Brain microvascular endothelial cell (primary cell): ENCODE results near the gene HS6ST3.
"Not testable (repeated sequence)": the region's sequence is repeated elsewhere in the genome, so short reads cannot be mapped to it uniquely, and the experiment has no call there.

Experiments used
- DNase-seq: peaks from one replicate; pipeline ENCODE4 v3.0.0-alpha.2; 2020
- H3K27ac ChIP-seq: fragments of 250-450 bp; sonication (Bioruptor Pico); 2 replicates; pipeline ENCODE4 v1.5.1; 2020; ENCODE audit warnings: mild to moderate bottlenecking, moderate library complexity
- H3K27me3 ChIP-seq: fragments of 250-450 bp; sonication (Bioruptor Pico); replicated peaks from 2 replicates; pipeline ENCODE4 v1.5.1; 2020; ENCODE audit warnings: mild to moderate bottlenecking
- H3K36me3 ChIP-seq: fragments of 250-450 bp; sonication (Bioruptor Pico); replicated peaks from 2 replicates; pipeline ENCODE4 v1.5.1; 2020; ENCODE audit warnings: mild to moderate bottlenecking
- H3K4me3 ChIP-seq: 2 replicates; pipeline ENCODE4 v1.5.1; 2011; ENCODE audit warnings: low read depth, mild to moderate bottlenecking, control low read depth, low read length, moderate library complexity
- CTCF ChIP-seq: IDR thresholded peaks from 2 replicates; pipeline ENCODE4 v1.5.1; 2011; ENCODE audit warnings: low read depth, mild to moderate bottlenecking, moderate library complexity, low read length, control low read depth, inconsistent platforms; ENCODE audit errors: missing control alignments
- in situ Hi-C: cut with HindIII; loops from 2 replicates; pipeline ENCODE4 v1.10.0; 2017; ENCODE audit warnings: low sequenced_read_pairs, low pct_ligation_motif_present

The HS6ST3 gene

GRCh38 chr13:96109125-96109524, 19.2 kb downstream of the HS6ST3 start:
- no peak overlapping the region for H3K4me3 ChIP-seq
- H3K36me3 ChIP-seq, result no peaks in the 10 kb centered on the region
- no peak overlapping the region for H3K27ac ChIP-seq
- in situ Hi-C loops, result no loop called here
- H3K27me3 ChIP-seq, result no peaks in the 10 kb centered on the region
- TF ChIP-seq CTCF, result no peak
- no peak for DNase-seq

GRCh38 chr13:96112936-96113335, 23.0 kb downstream of the HS6ST3 start:
- TF ChIP-seq CTCF, result no peak
- Histone ChIP-seq H3K27me3 (no peaks in the 10 kb centered on the region), H3K4me3 (no peak overlapping the region), H3K36me3 (no peaks in the 10 kb centered on the region), H3K27ac (no peak overlapping the region)
- DNase-seq, result no peak
- in situ Hi-C loops, result no loop called here

- H3K27ac ChIP-seq, H3K4me3 ChIP-seq, H3K27me3 ChIP-seq, in situ Hi-C loops, H3K36me3 ChIP-seq, DNase-seq: not testable (repeated sequence)
Observed at GRCh38 chr13:96115368-96115767, 25.5 kb downstream of the HS6ST3 start.

- TF ChIP-seq CTCF, result no peak
- Histone ChIP-seq H3K4me3 (no peak overlapping the region), H3K27ac (no peak overlapping the region), H3K36me3 (no peaks in the 10 kb centered on the region), H3K27me3 (no peaks in the 10 kb centered on the region)
- in situ Hi-C loops, result no loop called here
- DNase-seq, result no peak
Observed at GRCh38 chr13:96119921-96120320, 30.0 kb downstream of the HS6ST3 start.

- in situ Hi-C loops, result no loop called here
- Histone ChIP-seq H3K27ac (no peak overlapping the region), H3K4me3 (no peak overlapping the region), H3K36me3 (no peaks in the 10 kb centered on the region), H3K27me3 (no peaks in the 10 kb centered on the region)
- no peak for TF ChIP-seq CTCF
- DNase-seq, result no peak
Observed at GRCh38 chr13:96130818-96131340, 41.0 kb downstream of the HS6ST3 start.

GRCh38 chr13:96141032-96141431, 51.1 kb downstream of the HS6ST3 start:
- Histone ChIP-seq H3K27ac (no peak overlapping the region), H3K27me3 (no peaks in the 10 kb centered on the region), H3K4me3 (no peak overlapping the region), H3K36me3 (no peaks in the 10 kb centered on the region)
- no peak for DNase-seq
- TF ChIP-seq CTCF, result peak; percentile 32
- in situ Hi-C loops, result no loop called here
